ENCODE results near the gene RHOXF1. TPM values are rescaled to one million over a fixed set of nuclear protein-coding genes. Genes with fewer than 3 reads are reported as not detected.

RHOXF1 gene, protein sequence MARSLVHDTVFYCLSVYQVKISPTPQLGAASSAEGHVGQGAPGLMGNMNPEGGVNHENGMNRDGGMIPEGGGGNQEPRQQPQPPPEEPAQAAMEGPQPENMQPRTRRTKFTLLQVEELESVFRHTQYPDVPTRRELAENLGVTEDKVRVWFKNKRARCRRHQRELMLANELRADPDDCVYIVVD
- total RNA-seq (2022; extraction: Qiagen RNA extraction; ENCODE audit: low read depth): not detected in 5 replicates

DNA sequence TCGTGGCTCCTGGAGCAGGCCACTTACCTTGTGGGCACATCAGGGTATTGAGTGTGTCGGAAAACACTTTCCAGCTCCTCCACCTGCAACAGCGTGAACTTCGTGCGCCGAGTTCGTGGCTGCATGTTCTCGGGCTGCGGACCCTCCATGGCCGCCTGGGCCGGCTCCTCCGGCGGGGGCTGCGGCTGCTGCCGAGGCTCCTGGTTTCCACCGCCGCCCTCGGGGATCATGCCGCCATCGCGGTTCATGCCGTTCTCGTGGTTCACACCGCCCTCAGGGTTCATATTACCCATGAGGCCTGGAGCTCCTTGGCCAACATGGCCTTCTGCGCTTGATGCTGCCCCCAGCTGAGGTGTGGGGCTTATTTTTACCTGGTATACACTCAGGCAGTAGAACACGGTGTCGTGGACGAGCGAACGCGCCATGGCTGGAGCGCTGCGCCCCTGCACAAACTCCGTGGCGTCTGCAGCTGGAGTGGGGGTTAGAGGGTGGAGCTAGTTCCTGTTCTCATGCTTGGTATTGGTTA is at the start of gene RHOXF1:
Gene RHOXF1 (minus strand): TSS at position 476 of the 526 bp plus-strand sequence. CDS start 51 bp downstream, at position 425.

DNA sequence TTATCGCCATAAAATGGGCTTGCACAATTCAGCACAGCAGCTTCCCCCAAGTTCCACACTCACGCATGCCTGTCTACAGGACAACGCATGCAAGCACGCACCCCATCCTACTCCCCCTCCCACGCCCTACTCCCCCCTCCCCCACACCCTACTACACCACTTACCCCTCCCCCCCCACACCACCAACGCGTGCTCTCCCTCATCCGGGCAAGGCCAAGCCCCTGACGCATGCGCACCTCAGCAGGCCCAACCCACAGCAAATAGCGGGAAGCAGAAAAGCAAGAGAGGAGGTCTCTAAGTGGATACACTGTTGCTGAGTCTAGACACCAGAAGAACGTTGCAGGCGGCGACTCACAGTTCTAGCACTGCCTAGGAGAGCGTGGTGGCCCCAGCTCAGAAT is 42.6 kb upstream of the RHOXF1 start, which contains the start of gene RHOXF2:
Gene RHOXF2 (plus strand): TSS at position 301 of the 400 bp plus-strand sequence. CDS start 138 bp downstream, outside the sequence.

DNA sequence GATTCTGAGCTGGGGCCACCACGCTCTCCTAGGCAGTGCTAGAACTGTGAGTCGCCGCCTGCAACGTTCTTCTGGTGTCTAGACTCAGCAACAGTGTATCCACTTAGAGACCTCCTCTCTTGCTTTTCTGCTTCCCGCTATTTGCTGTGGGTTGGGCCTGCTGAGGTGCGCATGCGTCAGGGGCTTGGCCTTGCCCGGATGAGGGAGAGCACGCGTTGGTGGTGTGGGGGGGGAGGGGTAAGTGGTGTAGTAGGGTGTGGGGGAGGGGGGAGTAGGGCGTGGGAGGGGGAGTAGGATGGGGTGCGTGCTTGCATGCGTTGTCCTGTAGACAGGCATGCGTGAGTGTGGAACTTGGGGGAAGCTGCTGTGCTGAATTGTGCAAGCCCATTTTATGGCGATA is 38.1 kb downstream of the RHOXF1 start, which contains the start of gene RHOXF2B:
Gene RHOXF2B (minus strand): TSS at position 101 of the 400 bp plus-strand sequence. CDS start 138 bp downstream, outside the sequence.

Other genes with a start within 250 kb of the RHOXF1 start
- gene RNF113A, start 244.2 kb downstream of the RHOXF1 start, total RNA-seq (2022; extraction: Qiagen RNA extraction; ENCODE audit: low read depth): 29.7 to 36.4 TPM (median 31.6 TPM) in 5 replicates
- 230 to 343 TPM (median 260 TPM) in 5 replicates for gene NDUFA1, start 244.1 kb downstream of the RHOXF1 start, total RNA-seq (2022; extraction: Qiagen RNA extraction; ENCODE audit: low read depth)
- gene AKAP14, start 220.0 kb downstream of the RHOXF1 start, total RNA-seq (2022; extraction: Qiagen RNA extraction; ENCODE audit: low read depth): not detected in 5 replicates
- 6.9 to 8.7 TPM (median 7.2 TPM) in 5 replicates for gene NKAP, start 172.2 kb downstream of the RHOXF1 start, total RNA-seq (2022; extraction: Qiagen RNA extraction; ENCODE audit: low read depth)
- not detected in 5 replicates for gene RHOXF2B, start 38.2 kb downstream of the RHOXF1 start, total RNA-seq (2022; extraction: Qiagen RNA extraction; ENCODE audit: low read depth)
- gene RHOXF2, start 42.7 kb upstream of the RHOXF1 start, total RNA-seq (2022; extraction: Qiagen RNA extraction; ENCODE audit: low read depth): not detected in 5 replicates
- gene ZBTB33, start 134.9 kb upstream of the RHOXF1 start, total RNA-seq (2022; extraction: Qiagen RNA extraction; ENCODE audit: low read depth): 3.5 to 13.2 TPM (median 12.3 TPM) in 5 replicates
- gene TMEM255A, start 195.5 kb upstream of the RHOXF1 start, total RNA-seq (2022; extraction: Qiagen RNA extraction; ENCODE audit: low read depth): 0.06 to 0.14 TPM (median 0.08 TPM) in 5 replicates
- not detected in 5 replicates for gene ATP1B4, start 246.2 kb upstream of the RHOXF1 start, total RNA-seq (2022; extraction: Qiagen RNA extraction; ENCODE audit: low read depth)